Measurements from ENCODE around the gene CAPN13.

CAPN13 gene

DNA sequence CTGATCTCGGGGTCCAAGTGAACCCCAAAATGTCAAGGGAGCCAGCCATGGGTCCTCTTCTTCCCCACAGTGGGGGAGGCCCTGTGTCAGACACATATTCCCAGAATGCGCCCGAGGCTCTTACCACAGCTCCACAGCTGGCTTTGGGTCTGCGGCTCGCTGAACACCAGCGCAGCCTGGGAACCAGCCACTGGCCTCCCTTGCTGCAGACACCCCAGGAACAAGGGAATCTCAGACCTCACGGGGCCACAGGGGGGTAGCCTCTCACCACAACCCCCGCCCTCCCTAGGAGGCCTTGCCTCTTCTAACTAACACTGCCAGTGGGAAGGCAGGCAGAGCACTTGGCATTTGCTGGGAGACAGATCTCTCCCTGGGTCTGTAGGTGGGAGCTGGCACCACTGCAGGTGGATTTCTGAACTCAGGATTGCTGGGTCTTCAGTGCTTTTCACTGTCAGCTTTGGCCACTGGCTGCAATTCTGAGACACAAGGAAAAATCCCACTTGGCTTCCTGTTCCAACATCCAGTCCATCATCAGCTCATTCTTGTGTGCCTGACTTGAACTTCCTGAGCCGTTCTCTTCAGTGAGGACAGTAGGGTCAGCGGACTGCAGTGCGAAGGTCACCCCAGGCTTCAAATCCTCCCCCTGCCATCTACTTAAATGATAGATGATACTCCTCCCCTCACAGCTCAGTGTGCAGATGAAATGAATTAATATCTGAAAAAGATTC, 128.7 kb downstream of the CAPN13 start:
- no peak for DNase-seq

DNA sequence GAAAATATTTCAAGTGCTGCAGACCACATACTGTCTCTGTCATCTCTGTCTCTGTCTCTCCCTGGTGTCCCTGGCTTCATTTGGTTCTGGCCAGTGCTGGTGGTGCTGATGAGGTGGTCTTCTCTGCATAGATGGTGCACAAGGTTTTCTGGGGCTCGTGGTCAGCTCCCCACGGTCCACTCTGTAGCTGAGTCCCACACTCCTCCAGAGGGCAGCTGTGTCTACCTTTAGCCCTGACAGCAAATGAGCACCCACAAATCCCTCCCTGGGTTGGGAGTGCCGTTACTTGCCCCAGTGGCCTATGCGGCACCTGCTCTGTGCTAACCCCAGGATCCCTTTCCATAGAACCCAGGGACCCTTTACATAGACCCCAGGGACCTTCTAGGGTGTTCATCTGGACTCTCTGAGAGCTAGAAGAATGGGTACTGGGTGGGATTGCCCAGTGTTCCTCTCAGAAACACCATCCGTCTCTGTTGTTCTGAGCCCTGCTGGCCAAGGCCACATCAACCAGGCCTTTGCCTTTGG, 129.3 kb downstream of the CAPN13 start:
- DNase-seq = no peak

DNA sequence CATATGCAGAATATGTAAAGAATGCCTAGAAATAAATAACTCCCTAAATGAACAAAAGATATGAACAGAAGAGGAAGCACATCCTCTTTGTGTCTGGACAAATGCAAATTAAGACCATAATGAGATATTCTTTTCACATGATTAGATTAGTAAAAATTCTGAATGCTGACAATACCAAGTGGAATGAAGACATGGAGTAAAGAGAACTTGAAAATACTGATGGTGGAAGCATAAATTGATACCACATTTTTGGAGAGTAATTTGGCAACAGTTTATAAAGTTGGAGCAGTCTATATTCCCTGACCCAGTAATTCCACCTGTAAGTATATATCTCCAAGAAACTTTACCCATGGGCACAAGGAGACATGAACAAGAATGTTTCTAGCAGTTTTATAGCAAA, 130.0 kb downstream of the CAPN13 start:
- DNase-seq = no peak

DNA sequence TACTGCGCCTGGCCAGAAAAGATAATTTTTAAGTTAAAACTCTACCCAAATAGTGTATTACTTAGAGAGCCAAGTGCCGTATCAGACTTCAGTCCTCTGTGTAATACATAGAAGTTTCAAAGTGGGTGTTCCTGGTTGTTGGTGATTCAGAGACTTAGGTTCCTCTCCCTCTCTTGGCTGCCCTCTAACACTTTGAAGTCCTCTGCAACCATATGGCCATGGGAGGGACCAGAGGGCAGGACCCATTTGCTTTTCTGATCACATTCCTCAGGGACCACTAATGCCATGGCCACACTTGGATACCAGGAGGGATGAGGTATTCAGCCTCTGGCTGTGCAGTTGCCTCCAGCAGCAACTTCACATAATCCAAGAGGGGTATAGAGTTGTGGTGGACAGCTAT, 131.5 kb downstream of the CAPN13 start:
- no peak for DNase-seq

DNA sequence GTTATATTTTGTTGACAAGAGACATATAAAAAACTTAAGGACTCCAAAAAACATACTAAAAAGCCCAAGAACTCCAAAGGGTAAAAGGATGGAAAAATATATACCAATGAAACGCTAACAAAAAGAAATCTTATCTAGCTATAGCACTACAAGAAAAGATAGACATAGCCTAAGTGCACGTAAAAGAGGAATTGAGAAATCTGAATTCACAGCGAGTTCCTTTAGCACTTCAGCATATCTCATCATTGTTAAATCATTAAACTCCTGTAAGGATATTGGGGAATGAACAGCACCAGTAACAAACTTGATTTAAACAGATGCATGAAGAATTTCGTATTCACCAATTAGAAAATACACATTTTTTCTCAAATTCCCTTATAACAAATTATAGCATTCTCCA, 134.1 kb downstream of the CAPN13 start:
- DNase-seq = no peak
